ENCODE results near the gene SPAG5.
A peak's percentile ranks its signal among the peaks of the same experiment; 100 is the strongest.

DNA sequence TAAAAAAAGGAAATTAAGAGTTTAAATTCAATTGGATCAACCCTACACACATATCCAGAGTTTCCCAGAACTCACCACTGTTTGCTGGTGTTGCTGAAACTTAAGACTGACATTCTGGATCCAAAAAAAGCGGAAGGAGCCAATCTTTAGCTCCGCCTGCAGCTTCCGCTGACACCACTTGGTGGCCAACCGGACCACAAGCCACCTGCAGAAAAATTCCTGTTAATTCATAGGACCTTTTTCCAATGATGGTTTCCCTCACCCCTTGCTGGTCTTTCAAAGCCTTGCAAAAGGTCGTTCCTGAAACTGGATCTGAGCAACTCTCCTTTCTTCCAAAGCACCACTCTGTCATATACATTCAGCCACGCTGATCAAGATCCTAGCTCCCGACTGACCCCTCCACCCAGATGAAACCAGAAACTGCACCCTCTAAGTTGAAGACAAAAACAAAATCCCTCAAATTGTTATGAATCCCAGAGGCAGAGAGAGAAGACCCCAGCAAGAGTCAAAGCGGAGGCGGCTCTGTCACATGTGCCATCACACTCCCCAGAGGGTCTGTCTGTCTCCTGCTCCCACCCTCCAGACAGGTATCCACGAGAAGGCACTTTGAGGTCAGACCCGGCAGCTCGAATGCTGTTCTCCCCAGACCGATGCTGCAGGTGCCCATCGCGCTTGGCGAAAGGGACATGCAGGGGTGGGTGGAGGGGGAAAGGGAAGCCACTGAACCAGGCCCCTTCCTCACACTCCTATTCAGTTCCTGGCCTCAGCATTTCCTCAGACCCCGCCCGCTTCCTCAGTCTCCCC, 45.4 kb upstream of the SPAG5 start:
- TF ChIP-seq, protein P1, sequence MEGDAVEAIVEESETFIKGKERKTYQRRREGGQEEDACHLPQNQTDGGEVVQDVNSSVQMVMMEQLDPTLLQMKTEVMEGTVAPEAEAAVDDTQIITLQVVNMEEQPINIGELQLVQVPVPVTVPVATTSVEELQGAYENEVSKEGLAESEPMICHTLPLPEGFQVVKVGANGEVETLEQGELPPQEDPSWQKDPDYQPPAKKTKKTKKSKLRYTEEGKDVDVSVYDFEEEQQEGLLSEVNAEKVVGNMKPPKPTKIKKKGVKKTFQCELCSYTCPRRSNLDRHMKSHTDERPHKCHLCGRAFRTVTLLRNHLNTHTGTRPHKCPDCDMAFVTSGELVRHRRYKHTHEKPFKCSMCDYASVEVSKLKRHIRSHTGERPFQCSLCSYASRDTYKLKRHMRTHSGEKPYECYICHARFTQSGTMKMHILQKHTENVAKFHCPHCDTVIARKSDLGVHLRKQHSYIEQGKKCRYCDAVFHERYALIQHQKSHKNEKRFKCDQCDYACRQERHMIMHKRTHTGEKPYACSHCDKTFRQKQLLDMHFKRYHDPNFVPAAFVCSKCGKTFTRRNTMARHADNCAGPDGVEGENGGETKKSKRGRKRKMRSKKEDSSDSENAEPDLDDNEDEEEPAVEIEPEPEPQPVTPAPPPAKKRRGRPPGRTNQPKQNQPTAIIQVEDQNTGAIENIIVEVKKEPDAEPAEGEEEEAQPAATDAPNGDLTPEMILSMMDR (IDR thresholded peaks at IDR 0.05), result peak in 1 of 3 experiments; percentile 34
- no peak for TF ChIP-seq POLR2A (IDR thresholded peaks at IDR 0.05)
